Upper lobe of left lung (tissue), 4 donors: ENCODE results near the gene NCOA6.

Experiments
- CTCF ChIP-seq, 6 experiments: fragments of 450-650 bp in 4 of 6; fragments of 200-600 bp in 2 of 6; sonication (generic) in 2 of 6; IDR thresholded peaks; one replicate each; pipeline ENCODE4 v1.5.1; 2016 to 2019; ENCODE audit warnings: antibody characterized with exemption in 6 of 6
- EP300 ChIP-seq, 4 donors: sonication (generic); formaldehyde crosslinking; IDR thresholded peaks; one replicate each; pipeline ENCODE4 v1.5.1; 2017; ENCODE audit warnings: antibody characterized with exemption in 4 of 4, control low read depth in 2 of 4

DNA sequence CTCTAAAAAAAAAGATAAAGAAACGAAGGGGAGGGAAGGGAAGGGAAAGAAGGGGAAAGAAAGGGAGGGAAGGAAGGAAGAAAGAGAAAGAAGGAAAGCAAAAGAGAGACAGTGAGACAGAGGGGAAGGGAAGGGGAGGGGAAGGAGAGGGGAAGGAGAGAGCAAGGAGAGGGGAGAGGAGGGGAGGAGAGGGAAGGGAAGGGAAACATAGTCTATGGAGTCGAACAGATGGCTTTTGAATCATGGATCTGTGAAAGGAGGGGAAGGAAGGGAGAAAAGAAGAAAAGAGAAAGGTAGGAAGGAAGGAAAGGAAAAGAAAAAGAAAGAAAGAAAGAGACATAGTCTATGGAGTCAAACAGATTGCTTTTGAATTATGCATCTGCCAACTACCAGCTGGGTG is 16.7 kb upstream of the NCOA6 start:
- TF ChIP-seq CTCF (IDR thresholded peaks at IDR 0.05) (no peak), EP300 (IDR thresholded peaks at IDR 0.05) (no peak)
